Cardiac muscle cell (in vitro differentiated cells and primary cell): ENCODE data around the gene SLC25A25. TPM values are rescaled to one million over a fixed set of nuclear protein-coding genes. Genes with fewer than 3 reads are reported as not detected.

Experiments
- DNase-seq, 2 donors: peaks; one replicate each; pipeline versions ENCODE4 v3.0.0 to v3.0.0-alpha.2; 2010 to 2017; ENCODE audit warnings: low read depth in 1 of 2, low spot score in 1 of 2
- H3K27ac ChIP-seq: fragments of 200-600 bp; sonication (generic); 2 replicates; pipeline ENCODE4 v1.5.1; 2016
- H3K27me3 ChIP-seq: fragments of 200-600 bp; sonication (generic); 2 replicates; pipeline ENCODE4 v1.6.0; 2016; ENCODE audit warnings: control low read depth
- H3K36me3 ChIP-seq: fragments of 200-600 bp; sonication (generic); 2 replicates; pipeline ENCODE4 v1.5.1; 2016; ENCODE audit warnings: control low read depth
- H3K4me1 ChIP-seq: fragments of 200-600 bp; sonication (generic); 2 replicates; pipeline ENCODE4 v1.8.1; 2017; ENCODE audit warnings: low read depth, mild to moderate bottlenecking, mixed run types
- H3K4me3 ChIP-seq: fragments of 200-600 bp; sonication (generic); 2 replicates; pipeline ENCODE4 v1.5.1; 2016; ENCODE audit warnings: mild to moderate bottlenecking
- H3K9me3 ChIP-seq: fragments of 200-600 bp; sonication (generic); 2 replicates; pipeline ENCODE4 v1.5.1; 2017; ENCODE audit warnings: low read depth, mild to moderate bottlenecking, control low read depth
- polyA plus RNA-seq: library from polyadenylated mRNA; unstranded; fragments of >200 nt; fragmentation: Nextera tagmentation; extraction: Ambion mirVana; gene quantifications from 2 replicates; pipeline ENCODE4 v1.2.1, GENCODE V29; 2016
- total RNA-seq: library from RNA; depleted of rRNA; stranded (reverse); fragments of >200 nt; gene quantifications from 2 replicates; pipeline ENCODE4 v1.2.3, GENCODE V29; 2016
- TF ChIP-seq, protein P1 (sequence below): IDR thresholded peaks from 2 replicates; pipeline ENCODE4 v1.5.1; 2012; ENCODE audit warnings: low read depth, mild to moderate bottlenecking, low read length

Gene SLC25A25
- total and polyA plus RNA-seq, 2 experiments from 2014 or later: 9.1 to 15.8 TPM

DNA sequence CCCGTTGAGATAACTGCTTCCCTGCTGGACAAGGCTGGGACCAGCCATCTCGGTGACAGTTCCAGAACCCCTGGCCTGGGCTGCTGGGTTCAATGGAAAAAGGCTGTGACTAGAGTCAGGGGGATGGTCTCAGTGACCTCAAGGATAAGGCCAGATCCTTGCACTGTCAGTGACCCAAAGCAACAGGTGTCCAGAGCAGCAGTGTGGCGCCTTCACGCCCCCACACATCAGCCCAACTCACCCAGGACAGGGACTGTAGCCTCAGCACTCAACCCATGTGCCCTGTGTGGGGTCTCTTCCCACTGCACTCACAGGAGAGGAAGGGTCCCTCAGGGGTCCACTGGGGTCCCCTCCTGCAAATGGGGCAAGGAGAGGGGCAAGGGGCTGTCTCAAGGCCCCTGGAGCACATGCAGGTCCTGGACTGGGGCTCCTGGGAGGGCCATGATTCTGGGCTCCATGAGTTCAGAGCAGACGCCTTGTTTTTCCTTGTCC, 80.5 kb downstream of the SLC25A25 start:
- H3K27me3 ChIP-seq: no peaks in the 10 kb centered on the region
- no peak overlapping the region for H3K4me3 ChIP-seq
- H3K4me1 ChIP-seq: no peaks in the 10 kb centered on the region
- H3K36me3 ChIP-seq: no peaks in the 10 kb centered on the region
- no peak for DNase-seq
- H3K9me3 ChIP-seq: no peaks in the 10 kb centered on the region
- H3K27ac ChIP-seq: no peak overlapping the region
- TF ChIP-seq, protein P1, sequence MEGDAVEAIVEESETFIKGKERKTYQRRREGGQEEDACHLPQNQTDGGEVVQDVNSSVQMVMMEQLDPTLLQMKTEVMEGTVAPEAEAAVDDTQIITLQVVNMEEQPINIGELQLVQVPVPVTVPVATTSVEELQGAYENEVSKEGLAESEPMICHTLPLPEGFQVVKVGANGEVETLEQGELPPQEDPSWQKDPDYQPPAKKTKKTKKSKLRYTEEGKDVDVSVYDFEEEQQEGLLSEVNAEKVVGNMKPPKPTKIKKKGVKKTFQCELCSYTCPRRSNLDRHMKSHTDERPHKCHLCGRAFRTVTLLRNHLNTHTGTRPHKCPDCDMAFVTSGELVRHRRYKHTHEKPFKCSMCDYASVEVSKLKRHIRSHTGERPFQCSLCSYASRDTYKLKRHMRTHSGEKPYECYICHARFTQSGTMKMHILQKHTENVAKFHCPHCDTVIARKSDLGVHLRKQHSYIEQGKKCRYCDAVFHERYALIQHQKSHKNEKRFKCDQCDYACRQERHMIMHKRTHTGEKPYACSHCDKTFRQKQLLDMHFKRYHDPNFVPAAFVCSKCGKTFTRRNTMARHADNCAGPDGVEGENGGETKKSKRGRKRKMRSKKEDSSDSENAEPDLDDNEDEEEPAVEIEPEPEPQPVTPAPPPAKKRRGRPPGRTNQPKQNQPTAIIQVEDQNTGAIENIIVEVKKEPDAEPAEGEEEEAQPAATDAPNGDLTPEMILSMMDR: no peak

GRCh38 chr9:128149001-128149701, 81.1 kb downstream of the SLC25A25 start, which contains the start of gene LCN2:
TSS of gene LCN2 (plus strand) at chr9:128149453. CDS start at chr9:128149526, 73 bp downstream.
- Histone ChIP-seq H3K27me3 (no peaks in the 10 kb centered on the region), H3K4me3 (no peak within 1 kb of the TSS), H3K4me1 (no peaks in the 10 kb centered on the region), H3K36me3 (no peaks in the 10 kb centered on the region), H3K9me3 (no peaks in the 10 kb centered on the region), H3K27ac (no peak within 1 kb of the TSS)
- TF ChIP-seq, protein P1: no peak
- DNase-seq: no peak

- H3K4me3 ChIP-seq: no peak overlapping the region
- DNase-seq: no peak
Observed at GRCh38 chr9:128149951-128150593, 82.0 kb downstream of the SLC25A25 start.

GRCh38 chr9:128150594-128151308, 82.7 kb downstream of the SLC25A25 start:
- Histone ChIP-seq H3K36me3 (no peaks in the 10 kb centered on the region), H3K4me3 (no peak overlapping the region), H3K9me3 (no peaks in the 10 kb centered on the region), H3K27me3 (no peaks in the 10 kb centered on the region), H3K27ac (no peak overlapping the region), H3K4me1 (no peaks in the 10 kb centered on the region)
- peak in 1 of 2 donors; percentile 17 for DNase-seq
- TF ChIP-seq, protein P1: peak; percentile 32

More at GRCh38 chr9:128149951-128150593, 82.0 kb downstream of the SLC25A25 start:
- Histone ChIP-seq H3K36me3 (no peaks in the 10 kb centered on the region), H3K9me3 (no peaks in the 10 kb centered on the region), H3K27ac (no peak overlapping the region), H3K4me1 (no peaks in the 10 kb centered on the region), H3K27me3 (no peaks in the 10 kb centered on the region)
- TF ChIP-seq, protein P1: no peak

DNA sequence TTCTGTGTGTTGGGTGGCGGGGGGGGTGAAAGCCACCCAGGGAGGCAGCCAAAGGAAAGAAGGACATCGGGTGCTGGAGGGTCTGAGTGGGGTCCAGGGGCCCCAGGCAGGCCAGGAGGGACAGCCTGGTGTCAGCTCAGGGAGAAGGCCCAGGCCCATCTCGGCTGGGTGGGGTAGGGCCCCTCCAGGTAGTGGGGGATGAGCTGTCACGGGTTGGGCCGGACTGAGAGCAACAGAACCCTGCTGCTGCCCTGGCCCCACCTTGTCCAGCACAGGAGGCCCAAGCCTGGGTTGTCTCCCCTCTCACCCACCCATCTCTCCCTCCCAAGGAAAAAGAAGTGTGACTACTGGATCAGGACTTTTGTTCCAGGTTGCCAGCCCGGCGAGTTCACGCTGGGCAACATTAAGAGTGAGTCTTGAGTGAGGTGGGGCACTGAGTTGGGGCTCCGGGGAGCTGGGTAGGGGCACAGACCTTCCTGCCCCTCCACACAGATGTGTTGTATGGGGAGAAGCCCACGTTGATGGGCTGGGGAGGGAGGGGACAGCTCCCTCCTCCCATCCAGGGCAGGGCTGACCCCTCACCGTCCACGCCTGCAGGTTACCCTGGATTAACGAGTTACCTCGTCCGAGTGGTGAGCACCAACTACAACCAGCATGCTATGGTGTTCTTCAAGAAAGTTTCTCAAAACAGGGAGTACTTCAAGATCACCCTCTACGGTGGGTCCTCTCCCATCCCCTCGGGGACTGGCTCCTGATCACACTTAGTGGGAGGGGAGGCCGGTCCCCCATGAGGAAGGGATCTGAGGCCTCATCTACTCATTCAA, 83.5 kb downstream of the SLC25A25 start:
- Histone ChIP-seq H3K9me3 (no peaks in the 10 kb centered on the region), H3K4me3 (no peak overlapping the region), H3K36me3 (no peaks in the 10 kb centered on the region), H3K27me3 (no peaks in the 10 kb centered on the region), H3K27ac (no peak overlapping the region), H3K4me1 (no peaks in the 10 kb centered on the region)
- no peak for DNase-seq
- TF ChIP-seq, protein P1: no peak
